Adrenal gland (tissue), 12 donors: ENCODE measurements around the gene INO80. TPM values are rescaled to one million over a fixed set of nuclear protein-coding genes. Genes with fewer than 3 reads are reported as not detected.

Source experiments
- DNase-seq, 7 donors: peaks; one replicate each; pipeline ENCODE4 v3.0.0-alpha.2; 2019 to 2020
- H3K27ac ChIP-seq, 5 donors: fragments of 200-600 bp; sonication (generic) in 4 of 5; 1 replicate in 3 of 5; 2 replicates in 2 of 5; pipeline versions ENCODE4 v1.5.1 to v1.8.0; 2016 to 2020; ENCODE audit warnings: mild to moderate bottlenecking in 1 of 5
- H3K27me3 ChIP-seq: fragments of 200-600 bp; 2 replicates; pipeline ENCODE4 v1.8.0; 2021
- H3K36me3 ChIP-seq, 2 donors: fragments of 200-600 bp; replicated peaks in 1 of 2; 1 replicate in 1 of 2; 2 replicates in 1 of 2; pipeline versions ENCODE4 v1.5.1 to v1.8.0; 2018 to 2022
- H3K4me1 ChIP-seq, 2 donors: fragments of 200-600 bp; replicated peaks in 1 of 2; 1 replicate in 1 of 2; 2 replicates in 1 of 2; pipeline versions ENCODE4 v1.5.1 to v1.8.0; 2018 to 2021
- H3K4me3 ChIP-seq, 4 donors: fragments of 200-600 bp; sonication (generic) in 3 of 4; one replicate each; pipeline ENCODE4 v1.5.1; 2016 to 2018
- H3K9me3 ChIP-seq, 3 donors: fragments of 200-600 bp; sonication (generic) in 1 of 3; replicated peaks in 1 of 3; 1 replicate in 2 of 3; 2 replicates in 1 of 3; pipeline versions ENCODE4 v1.5.1 to v1.8.0; 2016 to 2021
- CTCF ChIP-seq, 6 experiments: fragments of 450-650 bp in 4 of 6; fragments of 200-600 bp in 2 of 6; sonication (generic) in 1 of 6; IDR thresholded peaks; 1 replicate in 5 of 6; 2 replicates in 1 of 6; pipeline versions ENCODE4 v1.5.1 to v1.8.0; 2016 to 2021; ENCODE audit warnings: antibody characterized with exemption in 6 of 6, mild to moderate bottlenecking in 2 of 6, moderate library complexity in 1 of 6
- POLR2A ChIP-seq, 2 donors: fragments of 450-650 bp; IDR thresholded peaks; one replicate each; pipeline ENCODE4 v1.6.1; 2017; ENCODE audit warnings: antibody characterized with exemption in 2 of 2, mild to moderate bottlenecking in 2 of 2, moderate library complexity in 1 of 2
- WGBS, 4 donors: extraction: QIAGEN DNeasy Blood & Tissue Kit in 2 of 4; methylation state at CpG; one replicate each; pipeline versions ENCODE4 v1.1.5 to v1.1.7; 2013 to 2017; 5-methylcytosine and 5-hydroxymethylcytosine counted together
- intact Hi-C, 2 donors: fragments of 100-400 bp; cut with DNase I; formaldehyde crosslinking; loops; one replicate each; pipeline versions ENCODE4 v1.14.1 to v1.15.0; 2022 to 2023
- polyA plus RNA-seq, 3 donors: library from polyadenylated mRNA; stranded (reverse); fragments of 200-250 nt in 2 of 3; fragments of 350-450 nt in 1 of 3; fragmentation: Illumina TruSeq in 1 of 3; extraction: RNeasy Lipid Tissue Mini Kit (QIAGEN cat#74804) in 1 of 3; gene quantifications; one replicate each; pipeline ENCODE4 v1.2.3, GENCODE V29; 2013 to 2014
- total RNA-seq, 9 donors: library from RNA; depleted of rRNA in 4 of 9; stranded (reverse); fragments of >200 nt in 4 of 9; fragments of 120-200 nt in 1 of 9; fragmentation: NEBNext Ultra II Directional in 1 of 9; extraction: Animal tissue kit (Norgen Biotek cat#: 25700) in 1 of 9; gene quantifications; one replicate each; pipeline versions ENCODE4 v1.1.0 to v1.2.4, GENCODE V29; 2013 to 2023
- donor health status: healthy with polysubstance abuse.
- donor health status: Bipolar disorder and iron deficiency.
- donor health status: DM: yes; HTN: yes; CAD: no.
- donor health status: DM: no; HTN: no; CAD: no.
- donor health status: DM: no; HTN: no; CAD: no.
- donor health status: DM: yes; HTN: yes; CAD: no.

INO80 gene
- total and polyA plus RNA-seq, 12 donors = 5.4 to 25.0 (median 17.7) TPM

GRCh38 chr15:40942878-40943277, 173.2 kb downstream of the INO80 start:
- Histone ChIP-seq H3K36me3 (no peaks in the 10 kb centered on the region), H3K4me3 (no peak overlapping the region), H3K9me3 (no peaks in the 10 kb centered on the region), H3K27ac (no peak overlapping the region), H3K27me3 (no peaks in the 10 kb centered on the region), H3K4me1 (peaks cover 12 to 15% of the 10 kb centered on the region in 2 donors)
- no peak for DNase-seq
- TF ChIP-seq POLR2A (IDR thresholded peaks at IDR 0.05) = no peak
- intact Hi-C loops = loop anchor here in 1 of 2 donors (5.0 to 10.0 kb wide), 2 partner anchors 36 to 72 kb away; no protein-coding TSS in a partner anchor
- 81 to 88% (median 83%) methylated on average over 11 to 12 of the region's 12 CpGs for WGBS, 4 donors

GRCh38 chr15:40942337-40942854, 173.7 kb downstream of the INO80 start:
- peak overlapping the region in 2 of 4 donors; percentile 42 to 70 for H3K4me3 ChIP-seq
- no peaks in the 10 kb centered on the region for H3K36me3 ChIP-seq
- no peak for TF ChIP-seq POLR2A (IDR thresholded peaks at IDR 0.05)
- no peak for TF ChIP-seq CTCF (IDR thresholded peaks at IDR 0.05)
- H3K27ac ChIP-seq = peak overlapping the region in 3 of 5 donors; percentile 89 to 97 (median 92)
- no peaks in the 10 kb centered on the region for H3K9me3 ChIP-seq
- H3K4me1 ChIP-seq = peaks cover 12 to 15% of the 10 kb centered on the region in 2 donors
- DNase-seq = no peak
- H3K27me3 ChIP-seq = no peaks in the 10 kb centered on the region
- intact Hi-C loops = loop anchor here in 1 of 2 donors (5.0 to 10.0 kb wide), 2 partner anchors 35 to 72 kb away; no protein-coding TSS in a partner anchor
- 47 to 71% (median 51%) methylated on average over 11 to 15 of the region's 15 CpGs for WGBS, 4 donors

GRCh38 chr15:40941528-40942336, 174.3 kb downstream of the INO80 start:
- 0 to 2% (median 1%) methylated on average over 12 to 92 of the region's 92 CpGs for WGBS, 4 donors
- DNase-seq = peak; percentile 78 to 92 (median 87)
- Histone ChIP-seq H3K4me3 (peak overlapping the region in 2 of 4 donors; percentile 42 to 70), H3K4me1 (peaks cover 12 to 15% of the 10 kb centered on the region in 2 donors), H3K27me3 (no peaks in the 10 kb centered on the region), H3K9me3 (no peaks in the 10 kb centered on the region), H3K27ac (peak overlapping the region; percentile 53 to 97 (median 89)), H3K36me3 (no peaks in the 10 kb centered on the region)
- intact Hi-C loops = loop anchor here in 1 of 2 donors (5.0 to 10.0 kb wide), 2 partner anchors 34 to 73 kb away; no protein-coding TSS in a partner anchor
- peak; percentile 65 to 79 for TF ChIP-seq POLR2A (IDR thresholded peaks at IDR 0.05)
- TF ChIP-seq CTCF (IDR thresholded peaks at IDR 0.05) = peak in 4 of 6 experiments; percentile 48 to 90 (median 72)

- Histone ChIP-seq H3K4me1 (peaks cover 12 to 15% of the 10 kb centered on the region in 2 donors), H3K36me3 (no peaks in the 10 kb centered on the region), H3K27ac (peak overlapping the region; percentile 53 to 97 (median 89)), H3K9me3 (no peaks in the 10 kb centered on the region), H3K4me3 (peak overlapping the region in 2 of 4 donors; percentile 42 to 70), H3K27me3 (no peaks in the 10 kb centered on the region)
- intact Hi-C loops = loop anchor here in 1 of 2 donors (5.0 to 10.0 kb wide), 2 partner anchors 34 to 74 kb away; no protein-coding TSS in a partner anchor
- 9 to 22% (median 14%) methylated on average over 4 to 7 of the region's 7 CpGs for WGBS, 4 donors
- DNase-seq = peak in 1 of 7 donors; percentile 41
- no peak for TF ChIP-seq CTCF (IDR thresholded peaks at IDR 0.05)
- TF ChIP-seq POLR2A (IDR thresholded peaks at IDR 0.05) = no peak
Measured at GRCh38 chr15:40941068-40941527, 175.0 kb downstream of the INO80 start.
